Fibroblast of lung (primary cell): Measurements from ENCODE around the gene HPS1. TPM values are rescaled to one million over a fixed set of nuclear protein-coding genes. Genes with fewer than 3 reads are reported as not detected.

Experiments used
- DNase-seq, 2 donors: peaks; one replicate each; pipeline versions ENCODE4 v3.0.0 to v3.0.0-alpha.2; 2010; ENCODE audit warnings: low read depth in 2 of 2
- H2AFZ ChIP-seq: 2 replicates; pipeline ENCODE4 v1.5.1; 2012; ENCODE audit warnings: low read length, control low read depth, inconsistent platforms
- H3K27ac ChIP-seq: 2 replicates; pipeline ENCODE4 v1.5.1; 2011; ENCODE audit warnings: low read length, control low read depth; ENCODE audit not compliant: insufficient read depth
- H3K27me3 ChIP-seq: 2 replicates; pipeline ENCODE4 v1.5.1; 2011; ENCODE audit warnings: mild to moderate bottlenecking, low read length; ENCODE audit not compliant: control insufficient read depth, insufficient read depth
- H3K36me3 ChIP-seq: 2 replicates; pipeline ENCODE4 v1.5.1; 2011; ENCODE audit warnings: low read length; ENCODE audit not compliant: control insufficient read depth, insufficient read depth
- H3K4me1 ChIP-seq: 2 replicates; pipeline ENCODE4 v1.5.1; 2011; ENCODE audit warnings: low read length; ENCODE audit not compliant: control insufficient read depth, insufficient read depth; ENCODE audit errors: extremely low read depth
- H3K4me2 ChIP-seq: 2 replicates; pipeline ENCODE4 v1.5.1; 2011; ENCODE audit warnings: low read length, control low read depth; ENCODE audit not compliant: insufficient read depth; ENCODE audit errors: extremely low read depth
- H3K4me3 ChIP-seq, 4 experiments: fragments of 200-600 bp in 1 of 4; sonication (generic) in 1 of 4; replicated peaks in 1 of 4; 2 replicates each; pipeline ENCODE4 v1.5.1; 2011 to 2016; ENCODE audit warnings: low read length in 4 of 4, low read depth in 3 of 4, mild to moderate bottlenecking in 3 of 4, control low read depth in 2 of 4, inconsistent platforms in 1 of 4, mixed read lengths in 1 of 4; ENCODE audit not compliant: insufficient read depth in 1 of 4; ENCODE audit errors: control extremely low read depth in 1 of 4
- H3K79me2 ChIP-seq: 2 replicates; pipeline ENCODE4 v1.5.1; 2012; ENCODE audit warnings: mild to moderate bottlenecking, low read length, inconsistent platforms; ENCODE audit not compliant: control insufficient read depth, insufficient read depth
- H3K9ac ChIP-seq: 2 replicates; pipeline ENCODE4 v1.5.1; 2011; ENCODE audit warnings: mild to moderate bottlenecking, low read length, control low read depth; ENCODE audit not compliant: insufficient read depth
- H3K9me3 ChIP-seq: 2 replicates; pipeline ENCODE4 v1.5.1; 2012; ENCODE audit warnings: low read depth, low read length; ENCODE audit not compliant: control insufficient read depth, insufficient read depth
- H4K20me1 ChIP-seq: 2 replicates; pipeline ENCODE4 v1.5.1; 2011; ENCODE audit warnings: low read length; ENCODE audit not compliant: control insufficient read depth, insufficient read depth; ENCODE audit errors: extremely low read depth
- CTCF ChIP-seq, 2 donors: IDR thresholded peaks in 1 of 2; conservative IDR thresholded peaks in 1 of 2; 1 replicate in 1 of 2; 2 replicates in 1 of 2; pipeline ENCODE4 v1.5.1; 2011 to 2012; ENCODE audit warnings: low read length in 2 of 2, control low read depth in 1 of 2, inconsistent platforms in 1 of 2, low read depth in 1 of 2, mild to moderate bottlenecking in 1 of 2
- EZH2 ChIP-seq: IDR thresholded peaks from 2 replicates; pipeline ENCODE4 v1.5.1; 2012; ENCODE audit warnings: low read length, control low read depth, mild to moderate bottlenecking; ENCODE audit errors: missing control alignments
- polyA plus RNA-seq, 2 donors: library from polyadenylated mRNA; depleted of rRNA in 1 of 2; stranded (reverse) in 1 of 2; unstranded in 1 of 2; fragments of >200 nt; gene quantifications; 2 replicates each; pipeline ENCODE4 v1.2.1, GENCODE V29; 2011 to 2012; ENCODE audit warnings: missing spikeins in 1 of 2
- total RNA-seq: library from RNA; depleted of rRNA; stranded (reverse); fragments of >200 nt; gene quantifications from 2 replicates; pipeline ENCODE4 v1.2.1, GENCODE V29; 2014

Gene HPS1
- total and polyA plus RNA-seq, 2 donors (not counting 1 experiment from before 2014, with no cell fraction given) = 44.6 to 58.1 TPM

- TF ChIP-seq CTCF (conservative IDR thresholded peaks at IDR 0.05 in 1 of 2, IDR thresholded peaks at IDR 0.05 in 1 of 2; ENCODE audit: low read depth in 1 of 2, low read length in 2 of 2) (no peak), EZH2 (no peak)
- H3K27ac ChIP-seq = no peak overlapping the region
- H3K4me2 ChIP-seq = no peak overlapping the region
- no peaks in the 10 kb centered on the region for H3K27me3 ChIP-seq
- H3K9me3 ChIP-seq = no peaks in the 10 kb centered on the region
- peaks cover 30% of the 10 kb centered on the region for H3K36me3 ChIP-seq
- no peak overlapping the region for H3K9ac ChIP-seq
- H3K4me3 ChIP-seq = no peak overlapping the region
- H3K79me2 ChIP-seq = no peaks in the 10 kb centered on the region
- no peak for DNase-seq
- H4K20me1 ChIP-seq = no peaks in the 10 kb centered on the region
- H2AFZ ChIP-seq = no peak overlapping the region
- H3K4me1 ChIP-seq = no peaks in the 10 kb centered on the region
Measured at GRCh38 chr10:98429320-98430072, 17.2 kb downstream of the HPS1 start.

DNA sequence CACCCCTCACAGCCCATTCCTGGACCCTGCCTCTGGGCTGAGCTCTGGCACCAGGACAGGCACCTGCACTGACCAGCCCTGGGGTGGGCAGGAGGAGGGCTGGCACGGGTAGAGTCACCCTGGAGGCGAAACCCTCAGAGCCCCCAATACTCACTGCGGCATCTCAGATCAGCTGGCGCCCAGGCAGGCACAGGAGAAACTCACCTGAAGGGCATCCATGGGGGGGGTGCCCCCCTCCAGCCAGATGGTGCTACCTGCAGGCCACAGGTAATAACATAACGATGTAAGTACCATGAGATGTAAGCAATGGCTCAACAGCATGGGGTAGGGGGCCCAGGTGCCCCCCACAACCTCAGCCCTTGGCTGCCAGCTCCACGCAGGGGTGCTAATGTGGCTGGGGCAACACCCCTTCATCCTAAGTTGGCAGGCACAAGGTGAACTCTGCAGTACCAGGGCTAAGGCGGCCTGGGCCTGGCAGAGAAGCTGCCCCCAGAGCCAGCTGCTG lies 19.7 kb downstream of the HPS1 start:
- TF ChIP-seq CTCF (conservative IDR thresholded peaks at IDR 0.05 in 1 of 2, IDR thresholded peaks at IDR 0.05 in 1 of 2; ENCODE audit: low read depth in 1 of 2, low read length in 2 of 2) (no peak), EZH2 (no peak)
- Histone ChIP-seq H3K79me2 (no peaks in the 10 kb centered on the region), H3K9me3 (no peaks in the 10 kb centered on the region), H3K4me2 (no peak overlapping the region), H3K27me3 (no peaks in the 10 kb centered on the region), H3K9ac (no peak overlapping the region), H3K4me3 (no peak overlapping the region), H3K4me1 (no peaks in the 10 kb centered on the region), H3K36me3 (peaks cover 25% of the 10 kb centered on the region), H2AFZ (no peak overlapping the region), H3K27ac (no peak overlapping the region), H4K20me1 (no peaks in the 10 kb centered on the region)
- DNase-seq = no peak

DNA sequence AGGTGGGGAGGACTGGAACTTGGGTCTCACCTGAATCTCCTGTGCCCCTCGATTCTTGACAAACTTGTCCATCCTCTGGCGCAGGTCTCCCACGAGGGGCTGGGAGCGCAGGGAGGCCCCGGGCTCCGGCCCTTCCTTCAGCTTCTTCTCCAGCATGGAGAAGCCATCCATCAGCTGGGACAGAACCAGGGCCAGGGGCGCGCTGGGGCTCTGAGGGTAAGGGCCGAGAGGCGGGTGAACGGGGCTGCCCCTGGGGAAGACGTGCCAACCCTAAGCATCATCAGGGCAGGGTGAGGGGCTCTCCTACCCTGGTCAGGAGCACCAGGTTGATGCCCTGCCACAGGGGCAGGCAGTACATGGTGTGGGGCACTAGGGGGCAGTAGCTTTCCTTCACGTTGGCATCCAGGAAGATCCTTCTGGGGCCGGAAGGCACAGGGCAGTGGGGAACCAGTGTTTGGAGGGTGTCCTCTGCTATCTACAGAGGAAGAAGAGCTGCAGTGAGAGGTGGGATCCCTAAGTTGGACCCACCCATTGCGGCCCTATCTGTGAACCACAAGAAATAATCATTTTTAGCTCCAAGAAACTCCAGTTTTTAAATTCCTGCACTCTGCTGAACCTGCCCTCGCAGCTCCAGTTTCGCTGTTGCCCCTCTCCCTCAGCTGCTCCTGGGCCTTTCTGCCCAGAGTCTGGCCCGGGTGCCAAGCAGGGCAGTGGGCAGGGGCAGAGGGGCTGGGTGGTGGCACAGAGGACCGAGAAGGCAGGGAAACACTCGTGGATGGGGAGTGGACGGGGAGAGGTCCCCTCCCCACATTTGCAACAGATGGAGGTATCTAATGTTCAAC lies 21.0 kb downstream of the HPS1 start:
- H2AFZ ChIP-seq = no peak overlapping the region
- no peak overlapping the region for H3K27ac ChIP-seq
- H3K4me1 ChIP-seq = no peaks in the 10 kb centered on the region
- peak in 1 of 2 donors; percentile 39 for DNase-seq
- no peaks in the 10 kb centered on the region for H4K20me1 ChIP-seq
- no peaks in the 10 kb centered on the region for H3K27me3 ChIP-seq
- H3K9ac ChIP-seq = no peak overlapping the region
- H3K4me2 ChIP-seq = no peak overlapping the region
- H3K9me3 ChIP-seq = no peaks in the 10 kb centered on the region
- TF ChIP-seq EZH2 (no peak), CTCF (conservative IDR thresholded peaks at IDR 0.05 in 1 of 2, IDR thresholded peaks at IDR 0.05 in 1 of 2; ENCODE audit: low read depth in 1 of 2, low read length in 2 of 2) (peak; percentile 62 to 74)
- H3K79me2 ChIP-seq = no peaks in the 10 kb centered on the region
- H3K36me3 ChIP-seq = peaks cover 22% of the 10 kb centered on the region
- no peak overlapping the region for H3K4me3 ChIP-seq
